HepG2 (cell line): ENCODE data around the gene HCAR1. TPM values are rescaled to one million over a fixed set of nuclear protein-coding genes. Genes with fewer than 3 reads are reported as not detected.

Experiments
- BRD4 ChIP-seq: sonication (generic); formaldehyde crosslinking; IDR thresholded peaks from 2 replicates; pipeline ENCODE4 v1.4.0; 2020; ENCODE audit warnings: missing genetic modification reagents
- CC2D1A ChIP-seq: sonication (generic); formaldehyde crosslinking; IDR thresholded peaks from 2 replicates; pipeline ENCODE4 v1.8.1; 2023; ENCODE audit warnings: mild to moderate bottlenecking, missing genetic modification reagents
- CSRNP2 ChIP-seq: sonication (generic); formaldehyde crosslinking; conservative IDR thresholded peaks from 2 replicates; pipeline ENCODE4 v1.8.0; 2022; ENCODE audit warnings: low read depth, missing genetic modification reagents
- ETV5 ChIP-seq: IDR thresholded peaks from 2 replicates; pipeline ENCODE4 v1.6.1; 2018; ENCODE audit warnings: missing biosample characterization, missing genetic modification reagents, inconsistent platforms, borderline replicate concordance
- HOXA3 ChIP-seq: sonication (generic); formaldehyde crosslinking; IDR thresholded peaks from 2 replicates; pipeline ENCODE4 v1.5.0; 2020; ENCODE audit warnings: missing genetic modification reagents
- KDM4B ChIP-seq: sonication (generic); formaldehyde crosslinking; IDR thresholded peaks from 2 replicates; pipeline ENCODE4 v1.4.0; 2020; ENCODE audit warnings: missing genetic modification reagents
- NR2C2 ChIP-seq: sonication (generic); formaldehyde crosslinking; IDR thresholded peaks from 2 replicates; pipeline ENCODE4 v1.4.0; 2020; ENCODE audit warnings: missing genetic modification reagents, mild to moderate bottlenecking, moderate library complexity, borderline replicate concordance
- PAF1 ChIP-seq: IDR thresholded peaks from 2 replicates; pipeline ENCODE4 v1.6.1; 2016; ENCODE audit warnings: missing genetic modification reagents, missing compliant biosample characterization
- RARG ChIP-seq: sonication (generic); formaldehyde crosslinking; IDR thresholded peaks from 2 replicates; pipeline ENCODE4 v1.4.0; 2020; ENCODE audit warnings: low read depth, mild to moderate bottlenecking, missing genetic modification reagents
- SNAPC4 ChIP-seq: sonication (generic); formaldehyde crosslinking; IDR thresholded peaks from 2 replicates; pipeline ENCODE4 v1.4.0; 2020; ENCODE audit warnings: mild to moderate bottlenecking, missing genetic modification reagents
- ZNF407 ChIP-seq: sonication (generic); formaldehyde crosslinking; IDR thresholded peaks from one replicate; pipeline ENCODE4 v1.5.1; 2020; ENCODE audit warnings: mild to moderate bottlenecking, missing genetic modification reagents; ENCODE audit errors: not compliant biosample characterization
- ZNF850 ChIP-seq: sonication (generic); formaldehyde crosslinking; conservative IDR thresholded peaks from 2 replicates; pipeline ENCODE4 v1.9.0; 2021; ENCODE audit warnings: mild to moderate bottlenecking, missing genetic modification reagents
- polyA plus RNA-seq, 8 experiments: library from polyadenylated mRNA; depleted of rRNA in 3 of 8; stranded (reverse) in 7 of 8; unstranded in 1 of 8; fragments of >200 nt; fragmentation: Illumina TruSeq in 4 of 8; extraction: Trizol in 4 of 8; gene quantifications; 2 replicates each; pipeline versions ENCODE4 v1.2.1 to v1.2.3, GENCODE V29; 2011 to 2016; ENCODE audit warnings: low read depth in 4 of 8, missing spikeins in 1 of 8, mixed read lengths in 1 of 8; ENCODE audit not compliant: insufficient read depth in 1 of 8
- total RNA-seq, 5 experiments: library from RNA; depleted of rRNA; stranded (reverse); fragments of >200 nt; fragmentation: Illumina TruSeq; extraction: Trizol; gene quantifications; 2 replicates each; pipeline ENCODE4 v1.2.3, GENCODE V29; 2016; ENCODE audit warnings: low read depth in 1 of 5
- TF ChIP-seq, protein P1 (sequence below): sonication (generic); formaldehyde crosslinking; IDR thresholded peaks from 2 replicates; pipeline ENCODE4 v1.5.1; 2020; ENCODE audit warnings: missing genetic modification reagents, mild to moderate bottlenecking, borderline replicate concordance

The HCAR1 gene
- total and polyA plus RNA-seq, 2 of the 13 experiments (the other 11 are each of a cell fraction or from before 2014, with no cell fraction given): 0.53 to 4.4 TPM

DNA sequence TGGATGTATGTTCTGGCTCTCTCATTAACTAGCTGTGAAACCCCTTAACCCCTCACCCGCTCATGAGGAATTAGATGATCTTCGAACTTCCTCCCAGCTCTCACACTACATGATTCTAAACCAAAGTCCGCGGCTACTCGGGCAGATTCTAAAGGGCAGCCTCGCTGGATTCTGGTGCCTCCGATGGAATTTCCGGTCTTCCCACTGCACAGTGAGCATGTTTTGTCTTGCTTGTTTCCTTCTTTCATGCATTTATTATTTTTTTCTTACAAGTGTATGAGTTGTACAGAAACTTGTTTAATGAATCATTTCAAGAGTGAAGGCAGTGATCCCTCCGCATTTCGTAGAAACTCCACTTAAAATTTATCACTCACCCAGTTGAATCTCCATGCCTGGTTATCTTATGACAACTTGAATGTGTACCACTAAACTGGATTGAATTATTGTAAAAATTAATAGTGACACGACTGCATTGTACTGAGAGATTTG, 9.5 kb downstream of the HCAR1 start (continued):
- TF ChIP-seq RARG (CRISPR knock-in tag) (no peak), CSRNP2 (no peak), PAF1 (no peak), ZNF407 (CRISPR knock-in tag) (no peak), NR2C2 (CRISPR knock-in tag) (no peak), SNAPC4 (no peak), ETV5 (peak; percentile 99), ZNF850 (no peak), HOXA3 (CRISPR knock-in tag) (peak; percentile 54; the same call in 1 of the 2 replicates), KDM4B (no peak), BRD4 (CRISPR knock-in tag) (no peak), CC2D1A (no peak)
- TF ChIP-seq, protein P1, sequence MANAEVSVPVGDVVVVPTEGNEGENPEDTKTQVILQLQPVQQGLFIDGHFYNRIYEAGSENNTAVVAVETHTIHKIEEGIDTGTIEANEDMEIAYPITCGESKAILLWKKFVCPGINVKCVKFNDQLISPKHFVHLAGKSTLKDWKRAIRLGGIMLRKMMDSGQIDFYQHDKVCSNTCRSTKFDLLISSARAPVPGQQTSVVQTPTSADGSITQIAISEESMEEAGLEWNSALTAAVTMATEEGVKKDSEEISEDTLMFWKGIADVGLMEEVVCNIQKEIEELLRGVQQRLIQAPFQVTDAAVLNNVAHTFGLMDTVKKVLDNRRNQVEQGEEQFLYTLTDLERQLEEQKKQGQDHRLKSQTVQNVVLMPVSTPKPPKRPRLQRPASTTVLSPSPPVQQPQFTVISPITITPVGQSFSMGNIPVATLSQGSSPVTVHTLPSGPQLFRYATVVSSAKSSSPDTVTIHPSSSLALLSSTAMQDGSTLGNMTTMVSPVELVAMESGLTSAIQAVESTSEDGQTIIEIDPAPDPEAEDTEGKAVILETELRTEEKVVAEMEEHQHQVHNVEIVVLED (CRISPR knock-in tag): peak; percentile 27; the same call in 1 of the 2 replicates
